Neural cell (in vitro differentiated cells): Measurements from ENCODE around the gene ZDHHC11.
"Not testable (repeated sequence)": the region's sequence is repeated elsewhere in the genome, so short reads cannot be mapped to it uniquely, and the experiment has no call there.

Experiments used
- CTCF ChIP-seq: fragments of 450-650 bp; IDR thresholded peaks from 2 replicates; pipeline ENCODE4 v1.5.1; 2014; ENCODE audit warnings: antibody characterized with exemption, mild to moderate bottlenecking, moderate library complexity; ENCODE audit not compliant: poor library complexity, severe bottlenecking
- EP300 ChIP-seq: fragments of 450-650 bp; conservative IDR thresholded peaks from 2 replicates; pipeline ENCODE4 v1.6.1; 2014; ENCODE audit warnings: antibody characterized with exemption, mild to moderate bottlenecking, moderate library complexity; ENCODE audit not compliant: poor library complexity, severe bottlenecking
- EZH2 ChIP-seq: fragments of 200-600, 300-800 bp; shearing (Covaris generic), sonication (generic); IDR thresholded peaks from 2 replicates; pipeline ENCODE4 v1.6.1; 2014; ENCODE audit warnings: antibody characterized with exemption, low read length, borderline replicate concordance, mild to moderate bottlenecking; ENCODE audit not compliant: insufficient read depth, poor library complexity, severe bottlenecking
- MXI1 ChIP-seq: fragments of 450-650 bp; conservative IDR thresholded peaks from 2 replicates; pipeline ENCODE4 v1.6.1; 2014; ENCODE audit warnings: antibody characterized with exemption, mild to moderate bottlenecking; ENCODE audit not compliant: poor library complexity, severe bottlenecking
- POLR2AphosphoS5 ChIP-seq: IDR thresholded peaks from 2 replicates; pipeline ENCODE4 v1.6.1; 2012
- RAD21 ChIP-seq: fragments of 450-650 bp; conservative IDR thresholded peaks from 2 replicates; pipeline ENCODE4 v1.6.1; 2014; ENCODE audit warnings: antibody characterized with exemption, mild to moderate bottlenecking, moderate library complexity
- REST ChIP-seq: IDR thresholded peaks from 2 replicates; pipeline ENCODE4 v1.6.1; 2012; ENCODE audit warnings: borderline replicate concordance
- TAF1 ChIP-seq: IDR thresholded peaks from 2 replicates; pipeline ENCODE4 v1.6.1; 2012; ENCODE audit warnings: low read depth

DNA sequence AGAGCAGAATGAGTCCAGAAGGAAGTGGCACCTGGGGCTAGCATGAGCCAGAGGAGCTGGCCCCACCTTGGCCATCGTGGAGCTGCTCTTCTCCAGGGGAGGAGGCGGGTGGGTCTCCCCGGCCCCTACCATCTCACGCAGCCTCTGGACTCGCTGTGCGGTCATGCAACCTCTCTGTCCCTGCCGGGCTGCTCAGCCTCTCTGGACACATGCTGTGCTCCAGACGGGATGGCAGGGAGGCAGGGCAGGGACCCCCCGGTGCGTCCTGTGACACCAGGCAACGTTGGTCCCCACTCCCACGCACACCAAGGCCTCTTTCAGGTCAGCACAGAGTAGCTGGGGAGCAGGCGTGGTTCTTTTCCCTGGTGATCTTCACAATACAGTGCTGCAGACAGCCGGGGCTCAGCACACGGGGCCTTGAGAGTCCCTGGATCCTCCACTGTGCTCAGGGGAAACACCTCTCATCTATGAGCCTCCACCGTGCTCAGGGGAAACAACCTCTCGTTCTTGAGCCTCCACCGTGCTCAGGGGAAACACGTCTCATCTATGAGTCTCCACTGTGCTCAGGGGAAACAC lies 97.1 kb downstream of the ZDHHC11 start:
- not testable (repeated sequence) for TF ChIP-seq MXI1, CTCF, POLR2AphosphoS5, EZH2, EP300, TAF1, REST, RAD21
